Measurements from ENCODE around the gene SYTL3. TPM values are rescaled to one million over a fixed set of nuclear protein-coding genes. Genes with fewer than 3 reads are reported as not detected.

Gene SYTL3
- total RNA-seq, 4 donors from 2014 or later: 1.8 to 5.7 (median 2.9) TPM

- peak in 1 of 2 donors; percentile 42 for DNase-seq (ENCODE audit: low spot score in 2 of 2)
- intact Hi-C loops (cut with DNase I; ENCODE audit: low total_unique reads): loop anchor here (10.0 kb wide), 1 partner anchor 77 kb away; no protein-coding TSS in a partner anchor
- no peak overlapping the region for H3K4me3 ChIP-seq (ENCODE audit: low read depth, poor library complexity, severe bottlenecking)
- 89 to 91% methylated on average over 16 of the region's 16 CpGs for WGBS, 2 donors
- TF ChIP-seq POLR2A (IDR thresholded peaks at IDR 0.05): no peak
- TF ChIP-seq CTCF (IDR thresholded peaks at IDR 0.05): no peak
Measured at GRCh38 chr6:158717341-158718330, 67.8 kb downstream of the SYTL3 start.

- H3K4me3 ChIP-seq (ENCODE audit: low read depth, poor library complexity, severe bottlenecking): no peak overlapping the region
- intact Hi-C loops (cut with DNase I; ENCODE audit: low total_unique reads): loop anchor here (10.0 kb wide), 1 partner anchor 76 kb away; no protein-coding TSS in a partner anchor
- DNase-seq (ENCODE audit: low spot score in 2 of 2): peak in 1 of 2 donors; percentile 61
- WGBS, 2 donors: 71 to 78% methylated on average over 13 of the region's 13 CpGs
- TF ChIP-seq POLR2A (IDR thresholded peaks at IDR 0.05) (no peak), CTCF (IDR thresholded peaks at IDR 0.05) (no peak)
Measured at GRCh38 chr6:158718461-158719046, 68.7 kb downstream of the SYTL3 start.

- no peak for DNase-seq (ENCODE audit: low spot score in 2 of 2)
- intact Hi-C loops (cut with DNase I; ENCODE audit: low total_unique reads): no loop called here
- 77 to 88% methylated on average over 5 of the region's 5 CpGs for WGBS, 2 donors
- TF ChIP-seq POLR2A (IDR thresholded peaks at IDR 0.05) (no peak), CTCF (IDR thresholded peaks at IDR 0.05) (no peak)
- H3K4me3 ChIP-seq (ENCODE audit: low read depth, poor library complexity, severe bottlenecking): no peak overlapping the region
Measured at GRCh38 chr6:158722176-158722729, 72.4 kb downstream of the SYTL3 start.

- intact Hi-C loops (cut with DNase I; ENCODE audit: low total_unique reads): no loop called here
- TF ChIP-seq POLR2A (IDR thresholded peaks at IDR 0.05) (no peak), CTCF (IDR thresholded peaks at IDR 0.05) (no peak)
- 93 to 96% methylated on average over 8 of the region's 8 CpGs for WGBS, 2 donors
Measured at GRCh38 chr6:158725704-158726103, 75.8 kb downstream of the SYTL3 start.

GRCh38 chr6:158729906-158730540 is 80.2 kb downstream of the SYTL3 start:
- no peak overlapping the region for H3K4me3 ChIP-seq (ENCODE audit: low read depth, poor library complexity, severe bottlenecking)
- no peak for DNase-seq (ENCODE audit: low spot score in 2 of 2)
- WGBS, 2 donors: 94 to 100% methylated on average over 6 of the region's 6 CpGs
- no peak for TF ChIP-seq POLR2A (IDR thresholded peaks at IDR 0.05)
- intact Hi-C loops (cut with DNase I; ENCODE audit: low total_unique reads): no loop called here

More at GRCh38 chr6:158725704-158726103, 75.8 kb downstream of the SYTL3 start:
- no peak overlapping the region for H3K4me3 ChIP-seq (ENCODE audit: low read depth, poor library complexity, severe bottlenecking)
- no peak for DNase-seq (ENCODE audit: low spot score in 2 of 2)

Measured in lower leg skin (tissue), 4 donors.